Spleen (tissue), 7 donors: Measurements from ENCODE around the gene LYZL4.

Source experiments
- CTCF ChIP-seq, 11 experiments: fragments of 200-600 bp in 7 of 11; fragments of 450-650 bp in 4 of 11; sonication (generic) in 4 of 11; IDR thresholded peaks in 8 of 11; conservative IDR thresholded peaks in 3 of 11; 1 replicate in 7 of 11; 2 replicates in 4 of 11; pipeline versions ENCODE4 v1.4.0 to v1.8.0; 2016 to 2021; ENCODE audit warnings: antibody characterized with exemption in 11 of 11, inconsistent platforms in 4 of 11, mild to moderate bottlenecking in 1 of 11
- POLR2A ChIP-seq, 3 donors: fragments of 450-650 bp; IDR thresholded peaks; one replicate each; pipeline ENCODE4 v1.5.1; 2017; ENCODE audit warnings: antibody characterized with exemption in 3 of 3, mild to moderate bottlenecking in 1 of 3
- POLR2AphosphoS5 ChIP-seq, 3 donors: sonication (generic); formaldehyde crosslinking; IDR thresholded peaks; one replicate each; pipeline ENCODE4 v1.5.1; 2017; ENCODE audit warnings: antibody characterized with exemption in 3 of 3
- donor health status: DM: no; HTN: no; CAD: no; lungs with moderate emphysema.
- donor health status: DM: no; HTN: no; CAD: no.
- donor health status: DM: no; HTN: no; CAD: no.

- TF ChIP-seq CTCF (IDR thresholded peaks at IDR 0.05 in 8 of 11, conservative IDR thresholded peaks at IDR 0.05 in 3 of 11) (no peak), POLR2AphosphoS5 (IDR thresholded peaks at IDR 0.05) (no peak), POLR2A (IDR thresholded peaks at IDR 0.05) (no peak)
These were observed 29.1 kb upstream of the LYZL4 start for GRCh38 chr3:42439261-42440115.
